Panc1 (cell line): ENCODE results near the gene PBX1. TPM values are rescaled to one million over a fixed set of nuclear protein-coding genes. Genes with fewer than 3 reads are reported as not detected.

Experiments used
- ATAC-seq: fragments of 200-7000 bp; cut with Tn5 transposase; 2 replicates; pipeline ENCODE4 v1.9.1; 2020; ENCODE audit warnings: mild to moderate bottlenecking, moderate library complexity
- BruUV-seq: library from RNA; stranded (reverse); fragments of 400-500 nt; replicated peaks from 2 replicates; lab custom pipeline; 2021; lab: Mats Ljungman, UMichigan
- CTCF ChIA-PET: fragments of 300-600 bp; sonication (Branson Sonifier 250); formaldehyde crosslinking; loops from one replicate; lab custom pipeline; 2022; ENCODE audit warnings: antibody characterized with exemption; lab: Charles Lee
- POLR2A ChIA-PET: fragments of 300-600 bp; sonication (Branson Sonifier 250); formaldehyde crosslinking; loops from one replicate; lab custom pipeline; 2022; ENCODE audit warnings: antibody characterized with exemption; lab: Charles Lee
- DNase-seq: peaks from one replicate; pipeline ENCODE4 v3.0.0-alpha.2; 2010; ENCODE audit warnings: low read depth, low spot score
- H3K27ac ChIP-seq: 2 replicates; pipeline ENCODE4 v1.5.1; 2011; ENCODE audit warnings: mild to moderate bottlenecking, low read length, inconsistent platforms
- H3K27me3 ChIP-seq: fragments of 200-500 bp; sonication (Bioruptor generic); 2 replicates; pipeline ENCODE4 v1.6.0; 2014; ENCODE audit warnings: low read length, inconsistent platforms; ENCODE audit not compliant: control insufficient read depth, insufficient read depth
- H3K36me3 ChIP-seq: fragments of 200-500 bp; sonication (Bioruptor generic); 2 replicates; pipeline ENCODE4 v1.5.1; 2014; ENCODE audit warnings: inconsistent platforms, mild to moderate bottlenecking, low read length, moderate library complexity; ENCODE audit not compliant: control insufficient read depth, insufficient read depth
- H3K4me1 ChIP-seq: 2 replicates; pipeline ENCODE4 v1.5.1; 2011; ENCODE audit warnings: inconsistent platforms, mild to moderate bottlenecking, low read length, moderate library complexity; ENCODE audit not compliant: control insufficient read depth, insufficient read depth
- H3K4me3 ChIP-seq, 2 experiments: 2 replicates each; pipeline ENCODE4 v1.5.1; 2011 to 2012; ENCODE audit warnings: low read depth in 2 of 2, low read length in 2 of 2, mild to moderate bottlenecking in 2 of 2, inconsistent platforms in 1 of 2, moderate library complexity in 1 of 2
- H3K9me3 ChIP-seq: fragments of 200-500 bp; sonication (Bioruptor generic); 2 replicates; pipeline ENCODE4 v1.5.1; 2014; ENCODE audit warnings: low read depth, mild to moderate bottlenecking, inconsistent platforms, low read length, moderate library complexity; ENCODE audit not compliant: control insufficient read depth, insufficient read depth
- POLR2AphosphoS5 ChIP-seq: IDR thresholded peaks from 2 replicates; pipeline ENCODE4 v1.6.1; 2012; ENCODE audit warnings: mild to moderate bottlenecking, low read depth, low read length, moderate library complexity
- REST ChIP-seq, 2 experiments: IDR thresholded peaks; 2 replicates each; pipeline ENCODE4 v1.6.1; 2011 to 2012; ENCODE audit warnings: low read depth in 2 of 2, control low read depth in 1 of 2, low read length in 1 of 2, mild to moderate bottlenecking in 1 of 2, moderate library complexity in 1 of 2; ENCODE audit not compliant: insufficient read depth in 1 of 2
- SIN3A ChIP-seq: IDR thresholded peaks from 2 replicates; pipeline ENCODE4 v1.6.1; 2012; ENCODE audit warnings: low read depth, mild to moderate bottlenecking, low read length, moderate library complexity, borderline replicate concordance; ENCODE audit not compliant: insufficient read depth
- TCF7L2 ChIP-seq: IDR thresholded peaks from 2 replicates; pipeline ENCODE4 v1.6.1; 2011; ENCODE audit warnings: mild to moderate bottlenecking, low read depth, low read length, inconsistent platforms
- in situ Hi-C: cut with HindIII; loops from 2 replicates; pipeline ENCODE4 v1.10.0; 2016; ENCODE audit warnings: low sequenced_read_pairs, low pct_unique_long_range_greater_than_20kb
- intact Hi-C: fragments of 100-400 bp; cut with micrococcal nuclease; formaldehyde crosslinking; loops from one replicate; pipeline ENCODE4 v1.10.0; 2022; ENCODE audit not compliant: unreplicated experiment
- total RNA-seq: library from RNA; stranded (reverse); gene quantifications from one replicate; pipeline ENCODE4 v1.2.1, GENCODE V29; 2021; ENCODE audit not compliant: unreplicated experiment
- TF ChIP-seq, protein P1 (sequence below): fragments of 450-650 bp; IDR thresholded peaks from 2 replicates; pipeline ENCODE4 v1.5.1; 2017; ENCODE audit warnings: mild to moderate bottlenecking

Gene PBX1
- total RNA-seq, 1 experiment from 2014 or later = 2.0 TPM

GRCh38 chr1:164754088-164754600 lies 195.2 kb downstream of the PBX1 start:
- TF ChIP-seq, protein P1, sequence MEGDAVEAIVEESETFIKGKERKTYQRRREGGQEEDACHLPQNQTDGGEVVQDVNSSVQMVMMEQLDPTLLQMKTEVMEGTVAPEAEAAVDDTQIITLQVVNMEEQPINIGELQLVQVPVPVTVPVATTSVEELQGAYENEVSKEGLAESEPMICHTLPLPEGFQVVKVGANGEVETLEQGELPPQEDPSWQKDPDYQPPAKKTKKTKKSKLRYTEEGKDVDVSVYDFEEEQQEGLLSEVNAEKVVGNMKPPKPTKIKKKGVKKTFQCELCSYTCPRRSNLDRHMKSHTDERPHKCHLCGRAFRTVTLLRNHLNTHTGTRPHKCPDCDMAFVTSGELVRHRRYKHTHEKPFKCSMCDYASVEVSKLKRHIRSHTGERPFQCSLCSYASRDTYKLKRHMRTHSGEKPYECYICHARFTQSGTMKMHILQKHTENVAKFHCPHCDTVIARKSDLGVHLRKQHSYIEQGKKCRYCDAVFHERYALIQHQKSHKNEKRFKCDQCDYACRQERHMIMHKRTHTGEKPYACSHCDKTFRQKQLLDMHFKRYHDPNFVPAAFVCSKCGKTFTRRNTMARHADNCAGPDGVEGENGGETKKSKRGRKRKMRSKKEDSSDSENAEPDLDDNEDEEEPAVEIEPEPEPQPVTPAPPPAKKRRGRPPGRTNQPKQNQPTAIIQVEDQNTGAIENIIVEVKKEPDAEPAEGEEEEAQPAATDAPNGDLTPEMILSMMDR = no peak
- no peak for TF ChIP-seq SIN3A
- no peak for TF ChIP-seq REST (IDR thresholded peaks at IDR 0.05; ENCODE audit: insufficient read depth in 1 of 2, low read depth in 2 of 2, low read length in 1 of 2)
- no peak for TF ChIP-seq POLR2AphosphoS5
- TF ChIP-seq TCF7L2 = no peak
- in situ Hi-C loops (no loop called here), intact Hi-C loops (no loop called here)
- ATAC-seq (no peak), DNase-seq (no peak)
- no peaks in the 10 kb centered on the region for H3K4me1 ChIP-seq
- H3K27me3 ChIP-seq = no peaks in the 10 kb centered on the region
- BruUV-seq = no TSS peak
- H3K9me3 ChIP-seq = no peaks in the 10 kb centered on the region
- ChIA-PET CTCF (no interaction called here), POLR2A (no interaction called here)
- H3K27ac ChIP-seq = no peak overlapping the region
- H3K4me3 ChIP-seq = no peak overlapping the region
- no peaks in the 10 kb centered on the region for H3K36me3 ChIP-seq

DNA sequence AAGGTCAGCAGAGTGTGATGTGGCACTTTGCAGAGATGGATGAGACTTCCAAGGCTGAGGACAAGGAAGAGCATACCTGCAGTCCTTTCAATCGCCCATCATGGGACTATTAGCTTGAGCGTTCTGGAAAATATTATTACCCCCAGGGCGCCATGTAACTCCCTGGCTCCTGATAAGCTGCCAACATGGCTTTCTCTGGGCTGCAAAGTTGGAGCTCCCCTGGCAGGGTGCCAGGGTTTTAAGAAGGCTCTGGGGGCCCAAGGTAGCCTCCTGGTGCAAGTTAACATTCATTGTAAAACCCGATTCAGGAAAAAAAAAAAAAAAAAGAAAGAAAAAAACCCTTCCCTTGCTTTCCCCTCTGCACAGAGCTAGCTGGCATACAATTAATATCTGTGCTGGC lies 196.7 kb downstream of the PBX1 start:
- DNase-seq (no peak), ATAC-seq (no peak)
- H3K4me1 ChIP-seq = no peaks in the 10 kb centered on the region
- intact Hi-C loops (no loop called here), in situ Hi-C loops (no loop called here)
- TF ChIP-seq SIN3A (no peak), TCF7L2 (no peak), REST (IDR thresholded peaks at IDR 0.05; ENCODE audit: insufficient read depth in 1 of 2, low read depth in 2 of 2, low read length in 1 of 2) (no peak), POLR2AphosphoS5 (no peak)
- TF ChIP-seq, protein P1 = no peak
- H3K4me3 ChIP-seq = no peak overlapping the region
- H3K27me3 ChIP-seq = no peaks in the 10 kb centered on the region
- POLR2A ChIA-PET = interaction anchor here (0.7 kb wide), 1 partner anchor 34 kb away, joined by 13 read pairs; no protein-coding TSS in a partner anchor
- H3K9me3 ChIP-seq = no peaks in the 10 kb centered on the region
- no peaks in the 10 kb centered on the region for H3K36me3 ChIP-seq
- BruUV-seq = no TSS peak
- CTCF ChIA-PET = no interaction called here
- H3K27ac ChIP-seq = no peak overlapping the region
